OCI-LY3 (cell line): ENCODE measurements around the gene RFPL1.

Experiments used
- CTCF ChIP-seq: fragments of 200-600, 300-600 bp; sonication (generic); IDR thresholded peaks from 2 replicates; pipeline ENCODE4 v1.5.1; 2014; ENCODE audit warnings: antibody characterized with exemption, low read length, low read depth
- EZH2phosphoT487 ChIP-seq: fragments of 200-600 bp; shearing (Covaris generic); IDR thresholded peaks from 2 replicates; pipeline ENCODE4 v1.6.1; 2018; ENCODE audit warnings: antibody characterized with exemption, mixed run types, low read depth

GRCh38 chr22:29427176-29427760, 11.1 kb upstream of the RFPL1 start:
- TF ChIP-seq CTCF (no peak), EZH2phosphoT487 (no peak)
